ENCODE measurements around the gene NKX2-3. TPM values are rescaled to one million over a fixed set of nuclear protein-coding genes. Genes with fewer than 3 reads are reported as not detected.
A peak's percentile ranks its signal among the peaks of the same experiment; 100 is the strongest.

Gene NKX2-3
- total and polyA plus RNA-seq, 7 experiments from 2014 or later, result not detected

GRCh38 chr10:99527526-99528493, 4.9 kb upstream of the NKX2-3 start:
- ATAC-seq, result no peak
- peaks cover 0 to 37% of the 10 kb centered on the region in 2 donors for H3K27me3 ChIP-seq (ENCODE audit: control insufficient read depth in 2 of 2, insufficient read depth in 2 of 2, low read length in 2 of 2)

GRCh38 chr10:99528494-99529441, 4.0 kb upstream of the NKX2-3 start:
- intact Hi-C loops (cut with micrococcal nuclease), result no loop called here
- Histone ChIP-seq H3K4me1 (ENCODE audit: control insufficient read depth in 2 of 2, insufficient read depth in 2 of 2, low read length in 2 of 2) (peaks cover 0 to 3% of the 10 kb centered on the region in 2 donors), H3K4me3 (ENCODE audit: low read length) (no peak overlapping the region), H3K36me3 (ENCODE audit: control insufficient read depth in 2 of 3, insufficient read depth in 3 of 3, low read length in 3 of 3) (no peaks in the 10 kb centered on the region), H3K9me3 (ENCODE audit: control insufficient read depth in 2 of 3, low read length in 3 of 3) (no peaks in the 10 kb centered on the region), H3K27ac (ENCODE audit: low read depth, low read length) (no peak overlapping the region), H3K27me3 (ENCODE audit: control insufficient read depth in 2 of 2, insufficient read depth in 2 of 2, low read length in 2 of 2) (peaks cover 0 to 37% of the 10 kb centered on the region in 2 donors)
- peaks cover 0 to 6% (median 4%) of the 10 kb centered on the region in 5 donors for H3K36me3 Mint-ChIP-seq
- peaks cover 82 to 95% (median 88%) of the 10 kb centered on the region in 5 donors for H3K27me3 Mint-ChIP-seq
- CTCF ChIA-PET, result interaction anchor here (0.7 kb wide), 1 partner anchor 1116 kb away, joined by 3 read pairs; no protein-coding TSS in a partner anchor
- peaks cover 24 to 48% (median 34%) of the 10 kb centered on the region in 7 donors for H3K4me1 Mint-ChIP-seq
- ATAC-seq (no peak), DNase-seq (no peak)
- no peak overlapping the region for H3K27ac Mint-ChIP-seq
- peaks cover 0 to 7% (median 0%) of the 10 kb centered on the region in 11 donors for H3K9me3 Mint-ChIP-seq
- POLR2A ChIA-PET, result no interaction called here
- H3K4me3 Mint-ChIP-seq, result peak overlapping the region in 7 of 10 donors; percentile 10 to 39 (median 25)

More at GRCh38 chr10:99527526-99528493, 4.9 kb upstream of the NKX2-3 start:
- peaks cover 21 to 48% (median 37%) of the 10 kb centered on the region in 7 donors for H3K4me1 Mint-ChIP-seq
- H3K9me3 Mint-ChIP-seq, result peaks cover 0 to 7% (median 0%) of the 10 kb centered on the region in 11 donors
- intact Hi-C loops (cut with micrococcal nuclease), result no loop called here
- peak overlapping the region in 6 of 10 donors; percentile 13 to 37 (median 20) for H3K4me3 Mint-ChIP-seq
- Histone ChIP-seq H3K36me3 (ENCODE audit: control insufficient read depth in 2 of 3, insufficient read depth in 3 of 3, low read length in 3 of 3) (no peaks in the 10 kb centered on the region), H3K27ac (ENCODE audit: low read depth, low read length) (no peak overlapping the region), H3K4me3 (ENCODE audit: low read length) (no peak overlapping the region), H3K4me1 (ENCODE audit: control insufficient read depth in 2 of 2, insufficient read depth in 2 of 2, low read length in 2 of 2) (no peaks in the 10 kb centered on the region), H3K9me3 (ENCODE audit: control insufficient read depth in 2 of 3, low read length in 3 of 3) (no peaks in the 10 kb centered on the region)
- ChIA-PET POLR2A (no interaction called here), CTCF (no interaction called here)
- DNase-seq, result no peak
- H3K27me3 Mint-ChIP-seq, result peaks cover 84 to 94% (median 86%) of the 10 kb centered on the region in 5 donors
- peaks cover 0 to 6% (median 4%) of the 10 kb centered on the region in 5 donors for H3K36me3 Mint-ChIP-seq
- H3K27ac Mint-ChIP-seq, result no peak overlapping the region

GRCh38 chr10:99529591-99530107, 3.1 kb upstream of the NKX2-3 start:
- no peaks in the 10 kb centered on the region for H3K9me3 ChIP-seq (ENCODE audit: control insufficient read depth in 2 of 3, low read length in 3 of 3)
- H3K36me3 ChIP-seq (ENCODE audit: control insufficient read depth in 2 of 3, insufficient read depth in 3 of 3, low read length in 3 of 3), result no peaks in the 10 kb centered on the region
- peaks cover 28 to 56% (median 37%) of the 10 kb centered on the region in 7 donors for H3K4me1 Mint-ChIP-seq
- H3K9me3 Mint-ChIP-seq, result peaks cover 0 to 6% (median 0%) of the 10 kb centered on the region in 11 donors
- peaks cover 82 to 95% (median 89%) of the 10 kb centered on the region in 5 donors for H3K27me3 Mint-ChIP-seq
- no peak overlapping the region for H3K4me3 ChIP-seq (ENCODE audit: low read length)
- peaks cover 0 to 6% (median 4%) of the 10 kb centered on the region in 5 donors for H3K36me3 Mint-ChIP-seq
- H3K27ac Mint-ChIP-seq, result peak overlapping the region in 1 of 9 donors; percentile 52
- intact Hi-C loops (cut with micrococcal nuclease), result loop anchor here in 1 of 2 donors (5.0 kb wide), 1 partner anchor 297 kb away; no protein-coding TSS in a partner anchor
- H3K27ac ChIP-seq (ENCODE audit: low read depth, low read length), result no peak overlapping the region
- POLR2A ChIA-PET, result no interaction called here
- peaks cover 0 to 3% of the 10 kb centered on the region in 2 donors for H3K4me1 ChIP-seq (ENCODE audit: control insufficient read depth in 2 of 2, insufficient read depth in 2 of 2, low read length in 2 of 2)
- ATAC-seq (no peak), DNase-seq (no peak)
- H3K4me3 Mint-ChIP-seq, result peak overlapping the region in 6 of 10 donors; percentile 38 to 71 (median 61)
- CTCF ChIA-PET, result interaction anchor here (0.7 kb wide), 1 partner anchor 1117 kb away, joined by 3 read pairs; no protein-coding TSS in a partner anchor
- peaks cover 2 to 35% of the 10 kb centered on the region in 2 donors for H3K27me3 ChIP-seq (ENCODE audit: control insufficient read depth in 2 of 2, insufficient read depth in 2 of 2, low read length in 2 of 2)

- no peak for DNase-seq
- Mint-ChIP-seq H3K27ac (peak overlapping the region in 1 of 9 donors; percentile 52), H3K4me1 (peaks cover 30 to 58% (median 39%) of the 10 kb centered on the region in 7 donors), H3K27me3 (peaks cover 77 to 92% (median 88%) of the 10 kb centered on the region in 5 donors), H3K9me3 (peaks cover 0 to 6% (median 0%) of the 10 kb centered on the region in 11 donors), H3K36me3 (peaks cover 0 to 6% (median 4%) of the 10 kb centered on the region in 5 donors), H3K4me3 (peak overlapping the region in 7 of 10 donors; percentile 28 to 74 (median 66))
- peaks cover 0 to 6% of the 10 kb centered on the region in 2 donors for H3K4me1 ChIP-seq (ENCODE audit: control insufficient read depth in 2 of 2, insufficient read depth in 2 of 2, low read length in 2 of 2)
- H3K27me3 ChIP-seq (ENCODE audit: control insufficient read depth in 2 of 2, insufficient read depth in 2 of 2, low read length in 2 of 2), result peaks cover 5 to 30% of the 10 kb centered on the region in 2 donors
- ChIA-PET CTCF (no interaction called here), POLR2A (no interaction called here)
- H3K36me3 ChIP-seq (ENCODE audit: control insufficient read depth in 2 of 3, insufficient read depth in 3 of 3, low read length in 3 of 3), result no peaks in the 10 kb centered on the region
- H3K9me3 ChIP-seq (ENCODE audit: control insufficient read depth in 2 of 3, low read length in 3 of 3), result no peaks in the 10 kb centered on the region
- peak; percentile 39 for ATAC-seq
- H3K4me3 ChIP-seq (ENCODE audit: low read length), result no peak overlapping the region
- intact Hi-C loops (cut with micrococcal nuclease), result loop anchor here in 1 of 2 donors (5.0 kb wide), 1 partner anchor 298 kb away; no protein-coding TSS in a partner anchor
- no peak overlapping the region for H3K27ac ChIP-seq (ENCODE audit: low read depth, low read length)
Observed at GRCh38 chr10:99530108-99531025, 2.4 kb upstream of the NKX2-3 start.

GRCh38 chr10:99531026-99531695, 1.6 kb upstream of the NKX2-3 start:
- H3K9me3 ChIP-seq (ENCODE audit: control insufficient read depth in 2 of 3, low read length in 3 of 3), result no peaks in the 10 kb centered on the region
- H3K4me3 Mint-ChIP-seq, result peak overlapping the region in 6 of 10 donors; percentile 38 to 74 (median 64)
- no peak overlapping the region for H3K4me3 ChIP-seq (ENCODE audit: low read length)
- H3K27me3 ChIP-seq (ENCODE audit: control insufficient read depth in 2 of 2, insufficient read depth in 2 of 2, low read length in 2 of 2), result peaks cover 5 to 30% of the 10 kb centered on the region in 2 donors
- POLR2A ChIA-PET, result no interaction called here
- intact Hi-C loops (cut with micrococcal nuclease), result loop anchor here in 1 of 2 donors (5.0 kb wide), 1 partner anchor 299 kb away; no protein-coding TSS in a partner anchor
- DNase-seq, result no peak
- CTCF ChIA-PET, result no interaction called here
- no peak overlapping the region for H3K27ac Mint-ChIP-seq
- H3K27ac ChIP-seq (ENCODE audit: low read depth, low read length), result no peak overlapping the region
- peaks cover 0 to 6% (median 0%) of the 10 kb centered on the region in 11 donors for H3K9me3 Mint-ChIP-seq
- ATAC-seq, result no peak
- peaks cover 33 to 62% (median 43%) of the 10 kb centered on the region in 7 donors for H3K4me1 Mint-ChIP-seq
- H3K36me3 Mint-ChIP-seq, result peaks cover 0 to 6% (median 4%) of the 10 kb centered on the region in 5 donors
- peaks cover 0 to 10% of the 10 kb centered on the region in 2 donors for H3K4me1 ChIP-seq (ENCODE audit: control insufficient read depth in 2 of 2, insufficient read depth in 2 of 2, low read length in 2 of 2)
- no peaks in the 10 kb centered on the region for H3K36me3 ChIP-seq (ENCODE audit: control insufficient read depth in 2 of 3, insufficient read depth in 3 of 3, low read length in 3 of 3)
- H3K27me3 Mint-ChIP-seq, result peaks cover 72 to 92% (median 85%) of the 10 kb centered on the region in 5 donors

Data from naive thymus-derived CD4-positive, alpha-beta T cell (primary cell).